MM.1S (cell line): ENCODE measurements around the gene CREB3L1.

ENCODE experiments used
- DNase-seq: peaks from one replicate; pipeline ENCODE4 v3.0.0-alpha.2; 2015
- H2AFZ ChIP-seq: fragments of 300-600 bp; sonication (generic); 2 replicates; pipeline ENCODE4 v1.6.0; 2016; ENCODE audit warnings: antibody characterized with exemption, low read length
- H3F3A ChIP-seq: fragments of 300-600 bp; sonication (generic); 2 replicates; pipeline ENCODE4 v1.6.1; 2016; ENCODE audit warnings: mild to moderate bottlenecking, antibody characterized with exemption, low read length, moderate library complexity, mixed read lengths; ENCODE audit not compliant: insufficient read depth
- H3K27ac ChIP-seq: fragments of 300-600 bp; sonication (generic); 2 replicates; pipeline ENCODE4 v1.5.1; 2016; ENCODE audit warnings: mild to moderate bottlenecking, low read length
- H3K27me3 ChIP-seq: fragments of 300-600 bp; sonication (generic); replicated peaks from 2 replicates; pipeline ENCODE4 v1.6.0; 2016; ENCODE audit warnings: low read length; ENCODE audit not compliant: insufficient read depth
- H3K36me3 ChIP-seq: fragments of 300-600 bp; sonication (generic); replicated peaks from 2 replicates; pipeline ENCODE4 v1.6.1; 2016; ENCODE audit warnings: mild to moderate bottlenecking, low read length, mixed read lengths; ENCODE audit not compliant: insufficient read depth
- H3K4me1 ChIP-seq: fragments of 300-600 bp; sonication (generic); 2 replicates; pipeline ENCODE4 v1.6.1; 2016; ENCODE audit warnings: low read length, mixed read lengths
- H3K4me2 ChIP-seq: fragments of 300-600 bp; sonication (generic); 2 replicates; pipeline ENCODE4 v1.6.0; 2016; ENCODE audit warnings: low read depth, low read length
- H3K4me3 ChIP-seq: fragments of 300-600 bp; sonication (generic); 2 replicates; pipeline ENCODE4 v1.5.1; 2016; ENCODE audit warnings: low read length, mixed read lengths
- H3K79me2 ChIP-seq: fragments of 300-600 bp; sonication (generic); 2 replicates; pipeline ENCODE4 v1.6.1; 2016; ENCODE audit warnings: mixed run types, low read length, mixed read lengths
- H3K9ac ChIP-seq: fragments of 300-600 bp; sonication (generic); 2 replicates; pipeline ENCODE4 v1.6.1; 2016; ENCODE audit warnings: low read length, mixed read lengths
- H3K9me2 ChIP-seq: fragments of 300-600 bp; sonication (generic); replicated peaks from 2 replicates; pipeline ENCODE4 v1.6.1; 2016; ENCODE audit warnings: mild to moderate bottlenecking, low read length, mixed read lengths; ENCODE audit not compliant: insufficient read depth
- H3K9me3 ChIP-seq: fragments of 300-600 bp; sonication (generic); replicated peaks from 2 replicates; pipeline ENCODE4 v1.6.1; 2016; ENCODE audit warnings: mild to moderate bottlenecking, low read length, mixed read lengths; ENCODE audit not compliant: insufficient read depth
- H4K20me1 ChIP-seq: fragments of 300-600 bp; sonication (generic); 2 replicates; pipeline ENCODE4 v1.6.1; 2016; ENCODE audit warnings: mild to moderate bottlenecking, low read length, moderate library complexity, mixed read lengths; ENCODE audit not compliant: insufficient read depth
- CTCF ChIP-seq: fragments of 300-600 bp; sonication (generic); IDR thresholded peaks from 2 replicates; pipeline ENCODE4 v1.5.1; 2016; ENCODE audit warnings: antibody characterized with exemption, low read length, mixed read lengths
- EZH2 ChIP-seq: fragments of 300-600 bp; sonication (generic); optimal IDR thresholded peaks from 2 replicates; pipeline ENCODE3; 2017; ENCODE audit warnings: low read depth, mild to moderate bottlenecking, antibody characterized with exemption, low read length, mixed read lengths
- EZH2phosphoT487 ChIP-seq: fragments of 300-600 bp; sonication (generic); IDR thresholded peaks from 2 replicates; pipeline ENCODE4 v1.6.1; 2018; ENCODE audit warnings: antibody characterized with exemption, low read length

Gene CREB3L1

GRCh38 chr11:46326813-46327416, 49.5 kb downstream of the CREB3L1 start:
- no peaks in the 10 kb centered on the region for H3K36me3 ChIP-seq
- H3K9me3 ChIP-seq = no peaks in the 10 kb centered on the region
- no peaks in the 10 kb centered on the region for H3F3A ChIP-seq
- H3K4me2 ChIP-seq = no peak overlapping the region
- DNase-seq = no peak
- H3K27me3 ChIP-seq = peaks cover 48% of the 10 kb centered on the region
- no peaks in the 10 kb centered on the region for H4K20me1 ChIP-seq
- no peak overlapping the region for H2AFZ ChIP-seq
- H3K4me3 ChIP-seq = no peak overlapping the region
- H3K27ac ChIP-seq = no peak overlapping the region
- no peaks in the 10 kb centered on the region for H3K9me2 ChIP-seq
- H3K4me1 ChIP-seq = no peaks in the 10 kb centered on the region
- H3K9ac ChIP-seq = no peak overlapping the region
- TF ChIP-seq EZH2 = no peak
- no peak for TF ChIP-seq EZH2phosphoT487
- TF ChIP-seq CTCF = no peak
- H3K79me2 ChIP-seq = no peaks in the 10 kb centered on the region

GRCh38 chr11:46327829-46328228, 50.4 kb downstream of the CREB3L1 start:
- Histone ChIP-seq H3K9ac (no peak overlapping the region), H3K79me2 (no peaks in the 10 kb centered on the region), H3K27me3 (peaks cover 57% of the 10 kb centered on the region), H3K4me1 (no peaks in the 10 kb centered on the region), H4K20me1 (no peaks in the 10 kb centered on the region), H3K9me2 (no peaks in the 10 kb centered on the region), H3K27ac (no peak overlapping the region), H3K4me3 (no peak overlapping the region), H3K9me3 (no peaks in the 10 kb centered on the region), H3F3A (no peaks in the 10 kb centered on the region), H3K36me3 (no peaks in the 10 kb centered on the region), H2AFZ (no peak overlapping the region), H3K4me2 (no peak overlapping the region)
- no peak for DNase-seq
- no peak for TF ChIP-seq EZH2
- TF ChIP-seq EZH2phosphoT487 = no peak
- no peak for TF ChIP-seq CTCF

GRCh38 chr11:46330154-46330553, 52.7 kb downstream of the CREB3L1 start:
- no peaks in the 10 kb centered on the region for H3K36me3 ChIP-seq
- no peak overlapping the region for H3K4me2 ChIP-seq
- DNase-seq = no peak
- no peak overlapping the region for H2AFZ ChIP-seq
- H3K9me3 ChIP-seq = no peaks in the 10 kb centered on the region
- peaks cover 77% of the 10 kb centered on the region for H3K27me3 ChIP-seq
- TF ChIP-seq EZH2 = no peak
- no peak for TF ChIP-seq CTCF
- no peak for TF ChIP-seq EZH2phosphoT487
- no peak overlapping the region for H3K9ac ChIP-seq
- H3K4me1 ChIP-seq = no peaks in the 10 kb centered on the region
- no peak overlapping the region for H3K4me3 ChIP-seq
- no peak overlapping the region for H3K27ac ChIP-seq
- no peaks in the 10 kb centered on the region for H3K79me2 ChIP-seq
- H3K9me2 ChIP-seq = no peaks in the 10 kb centered on the region
- H4K20me1 ChIP-seq = no peaks in the 10 kb centered on the region
- H3F3A ChIP-seq = no peaks in the 10 kb centered on the region
